ENCODE data around the gene SEPTIN11. TPM values are rescaled to one million over a fixed set of nuclear protein-coding genes. Genes with fewer than 3 reads are reported as not detected.
A peak's percentile ranks its signal among the peaks of the same experiment; 100 is the strongest.

SEPTIN11 gene
- total RNA-seq, 1 donor = 280 TPM

DNA sequence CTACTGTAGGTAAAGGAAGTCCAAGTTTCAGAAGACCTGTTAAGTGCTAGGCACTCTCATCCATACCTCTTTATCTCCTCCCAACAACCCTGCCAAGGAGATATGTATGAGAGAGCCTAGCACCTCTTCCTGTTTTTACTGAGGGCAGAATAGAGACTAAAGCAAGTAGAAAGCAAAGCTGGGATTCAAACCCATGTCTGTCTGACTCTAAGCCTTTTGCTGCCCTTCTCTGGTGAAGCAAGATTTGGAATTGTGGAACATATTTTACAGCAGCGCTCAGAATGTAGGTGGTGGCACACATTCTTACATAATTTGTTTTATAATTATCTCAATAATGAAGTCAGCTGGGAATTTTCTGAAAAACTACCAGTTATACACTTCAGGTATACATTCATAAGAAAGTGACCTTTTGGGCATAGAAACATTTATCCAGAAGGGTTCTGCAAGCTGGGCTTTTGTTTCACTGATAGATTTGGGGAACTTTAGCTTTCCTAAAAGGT lies 41.7 kb downstream of the SEPTIN11 start:
- TF ChIP-seq CTCF (IDR thresholded peaks at IDR 0.05; ENCODE audit: insufficient read depth, low read length) = no peak
- peak overlapping the region; percentile 10 for H3K4me3 ChIP-seq (ENCODE audit: low read depth, low read length)
- DNase-seq (ENCODE audit: low read depth) = no peak

DNA sequence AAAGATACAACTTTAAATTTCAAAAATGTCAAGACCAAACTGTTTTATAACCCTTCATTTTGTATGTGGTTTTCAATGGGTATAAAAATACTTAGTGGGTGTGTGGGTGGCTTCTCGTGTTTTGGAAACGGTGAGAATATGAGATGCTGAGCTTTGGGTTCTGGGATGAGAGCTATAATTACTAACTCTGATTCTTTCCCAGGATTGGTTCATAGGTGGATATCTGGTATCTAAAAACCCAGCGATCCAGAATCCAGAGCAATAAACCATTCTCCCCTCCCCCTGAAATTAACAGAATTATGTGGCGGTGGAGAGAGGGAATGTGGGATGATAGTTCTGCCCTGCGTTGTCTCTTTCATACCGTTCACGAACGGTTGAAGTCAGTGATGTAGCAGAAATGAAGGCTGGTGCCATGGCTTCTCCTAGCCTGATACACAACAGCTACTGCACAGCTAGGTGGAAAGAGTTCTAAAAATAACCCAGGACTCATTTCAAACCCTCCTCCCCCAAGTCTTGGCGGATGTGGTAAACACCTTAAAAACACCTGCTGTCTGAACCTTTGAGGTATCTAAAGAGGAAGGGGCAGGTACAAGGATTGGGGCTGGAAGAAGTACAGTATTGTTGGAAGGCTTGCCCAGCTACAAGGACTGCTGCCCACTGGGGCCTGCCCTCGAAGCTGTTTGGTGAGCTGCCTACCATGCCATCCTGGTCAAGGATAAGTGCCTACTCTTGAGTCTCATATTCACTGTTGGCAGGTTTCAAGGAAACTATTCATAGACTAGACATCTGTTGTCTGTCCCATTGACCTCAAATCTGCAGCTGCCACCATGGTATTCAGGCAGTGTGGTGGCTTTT lies 44.5 kb downstream of the SEPTIN11 start:
- no peak overlapping the region for H3K4me3 ChIP-seq (ENCODE audit: low read depth, low read length)
- TF ChIP-seq CTCF (IDR thresholded peaks at IDR 0.05; ENCODE audit: insufficient read depth, low read length) = no peak
- DNase-seq (ENCODE audit: low read depth) = no peak

GRCh38 chr4:76995776-76996175 lies 46.2 kb downstream of the SEPTIN11 start:
- no peak overlapping the region for H3K4me3 ChIP-seq (ENCODE audit: low read depth, low read length)
- TF ChIP-seq CTCF (IDR thresholded peaks at IDR 0.05; ENCODE audit: insufficient read depth, low read length) = no peak

GRCh38 chr4:76996445-76996844 lies 46.9 kb downstream of the SEPTIN11 start:
- no peak for TF ChIP-seq CTCF (IDR thresholded peaks at IDR 0.05; ENCODE audit: insufficient read depth, low read length)
- no peak overlapping the region for H3K4me3 ChIP-seq (ENCODE audit: low read depth, low read length)
- DNase-seq (ENCODE audit: low read depth) = no peak

More at GRCh38 chr4:76995776-76996175, 46.2 kb downstream of the SEPTIN11 start:
- DNase-seq (ENCODE audit: low read depth) = no peak

DNA sequence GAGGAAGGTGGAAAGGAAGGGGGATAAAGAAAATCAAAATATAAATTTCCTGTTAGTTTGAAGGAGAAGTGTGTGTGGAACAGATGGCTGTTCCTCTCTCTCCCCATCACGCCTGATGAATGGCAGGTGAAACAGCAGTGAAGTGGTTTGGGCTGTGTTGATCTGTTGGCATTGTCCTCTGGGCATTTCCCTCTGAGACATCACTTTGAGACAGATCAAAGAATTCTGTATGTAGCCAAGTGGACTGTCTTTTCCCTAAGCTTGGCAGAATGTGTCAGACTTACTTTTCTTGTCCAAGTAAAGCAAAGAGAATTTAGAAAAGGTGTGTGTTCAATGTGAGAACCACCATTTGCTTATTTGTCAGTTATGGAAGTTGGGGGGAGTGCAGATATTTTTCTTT lies 47.5 kb downstream of the SEPTIN11 start:
- H3K4me3 ChIP-seq (ENCODE audit: low read depth, low read length) = no peak overlapping the region
- DNase-seq (ENCODE audit: low read depth) = no peak
- no peak for TF ChIP-seq CTCF (IDR thresholded peaks at IDR 0.05; ENCODE audit: insufficient read depth, low read length)

GRCh38 chr4:76997532-76997931 lies 48.0 kb downstream of the SEPTIN11 start:
- no peak for DNase-seq (ENCODE audit: low read depth)
- H3K4me3 ChIP-seq (ENCODE audit: low read depth, low read length) = no peak overlapping the region
- no peak for TF ChIP-seq CTCF (IDR thresholded peaks at IDR 0.05; ENCODE audit: insufficient read depth, low read length)
